ENCODE data around the gene CPNE4.

GRCh38 chr3:131881777-131882176, 153.0 kb downstream of the CPNE4 start:
- TF ChIP-seq EZH2 (optimal IDR thresholded peaks at IDR 0.05; ENCODE audit: low read depth, low read length) = no peak
- TF ChIP-seq, protein P1, sequence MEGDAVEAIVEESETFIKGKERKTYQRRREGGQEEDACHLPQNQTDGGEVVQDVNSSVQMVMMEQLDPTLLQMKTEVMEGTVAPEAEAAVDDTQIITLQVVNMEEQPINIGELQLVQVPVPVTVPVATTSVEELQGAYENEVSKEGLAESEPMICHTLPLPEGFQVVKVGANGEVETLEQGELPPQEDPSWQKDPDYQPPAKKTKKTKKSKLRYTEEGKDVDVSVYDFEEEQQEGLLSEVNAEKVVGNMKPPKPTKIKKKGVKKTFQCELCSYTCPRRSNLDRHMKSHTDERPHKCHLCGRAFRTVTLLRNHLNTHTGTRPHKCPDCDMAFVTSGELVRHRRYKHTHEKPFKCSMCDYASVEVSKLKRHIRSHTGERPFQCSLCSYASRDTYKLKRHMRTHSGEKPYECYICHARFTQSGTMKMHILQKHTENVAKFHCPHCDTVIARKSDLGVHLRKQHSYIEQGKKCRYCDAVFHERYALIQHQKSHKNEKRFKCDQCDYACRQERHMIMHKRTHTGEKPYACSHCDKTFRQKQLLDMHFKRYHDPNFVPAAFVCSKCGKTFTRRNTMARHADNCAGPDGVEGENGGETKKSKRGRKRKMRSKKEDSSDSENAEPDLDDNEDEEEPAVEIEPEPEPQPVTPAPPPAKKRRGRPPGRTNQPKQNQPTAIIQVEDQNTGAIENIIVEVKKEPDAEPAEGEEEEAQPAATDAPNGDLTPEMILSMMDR (IDR thresholded peaks at IDR 0.05; ENCODE audit: low read length) = no peak
